Measurements from ENCODE around the gene CCDC85A. TPM values are rescaled to one million over a fixed set of nuclear protein-coding genes. Genes with fewer than 3 reads are reported as not detected.

The CCDC85A gene
- total RNA-seq, 1 experiment from 2014 or later, result not detected

DNA sequence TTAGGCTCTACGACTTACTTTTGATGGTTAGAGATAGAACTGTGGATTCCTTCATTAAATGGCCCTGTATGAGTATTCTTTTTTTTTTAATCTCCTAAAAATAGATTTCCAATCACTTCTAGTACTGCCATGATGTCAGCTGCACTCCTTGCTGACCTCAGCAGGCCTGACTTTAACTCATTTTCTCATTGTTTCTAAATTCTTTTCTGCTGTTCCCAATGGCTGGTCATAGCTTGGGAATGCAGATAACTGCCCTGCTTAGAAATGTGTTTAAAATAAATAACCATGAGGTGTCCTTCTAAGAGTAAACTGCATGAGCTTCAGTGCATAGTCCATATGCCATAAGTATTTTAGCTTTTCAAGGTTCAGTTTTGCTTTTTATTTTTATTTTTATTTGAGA, 15.7 kb downstream of the CCDC85A start:
- no peak overlapping the region for H3K4me3 ChIP-seq (ENCODE audit: low read depth, low read length)
- no peak for TF ChIP-seq CTCF (IDR thresholded peaks at IDR 0.05; ENCODE audit: insufficient read depth in 1 of 2, low read depth in 1 of 2, low read length in 1 of 2, severe bottlenecking in 1 of 2, unreplicated experiment in 1 of 2)
- H3K27me3 Mint-ChIP-seq (ENCODE audit: insufficient read depth, unreplicated experiment), result no peaks in the 10 kb centered on the region
- DNase-seq, result no peak
- no peaks in the 10 kb centered on the region for H3K9me3 Mint-ChIP-seq (ENCODE audit: unreplicated experiment)
- no peaks in the 10 kb centered on the region for H3K36me3 Mint-ChIP-seq (ENCODE audit: insufficient read depth, unreplicated experiment)
- BruUV-seq (replicated peaks), result no TSS peak
- intact Hi-C loops (cut with micrococcal nuclease; ENCODE audit: unreplicated experiment), result loop anchor here (10.0 kb wide), 1 partner anchor 325 kb away; no protein-coding TSS in a partner anchor
- no peaks in the 10 kb centered on the region for H3K4me1 Mint-ChIP-seq (ENCODE audit: low read depth, unreplicated experiment)
- no peak overlapping the region for H3K4me3 Mint-ChIP-seq (ENCODE audit: unreplicated experiment)
- no peak overlapping the region for H3K27ac Mint-ChIP-seq (ENCODE audit: unreplicated experiment)
- no peaks in the 10 kb centered on the region for H3K4me1 ChIP-seq
- H3K36me3 ChIP-seq (ENCODE audit: control insufficient read depth, insufficient read depth, low read length), result no peaks in the 10 kb centered on the region
- H3K9me3 ChIP-seq, result no peaks in the 10 kb centered on the region
- H3K27me3 ChIP-seq (replicated peaks; ENCODE audit: control insufficient read depth, insufficient read depth, low read length), result no peaks in the 10 kb centered on the region
- POLR2A ChIA-PET, result no interaction called here
- CTCF ChIA-PET, result no interaction called here

GRCh38 chr2:56202381-56203121, 18.8 kb downstream of the CCDC85A start:
- Mint-ChIP-seq H3K9me3 (ENCODE audit: unreplicated experiment) (no peaks in the 10 kb centered on the region), H3K27ac (ENCODE audit: unreplicated experiment) (no peak overlapping the region), H3K36me3 (ENCODE audit: insufficient read depth, unreplicated experiment) (no peaks in the 10 kb centered on the region), H3K4me3 (ENCODE audit: unreplicated experiment) (no peak overlapping the region), H3K4me1 (ENCODE audit: low read depth, unreplicated experiment) (no peaks in the 10 kb centered on the region), H3K27me3 (ENCODE audit: insufficient read depth, unreplicated experiment) (no peaks in the 10 kb centered on the region)
- BruUV-seq (replicated peaks), result no TSS peak
- no peak overlapping the region for H3K4me3 ChIP-seq (ENCODE audit: low read depth, low read length)
- H3K36me3 ChIP-seq (ENCODE audit: control insufficient read depth, insufficient read depth, low read length), result no peaks in the 10 kb centered on the region
- TF ChIP-seq CTCF (IDR thresholded peaks at IDR 0.05; ENCODE audit: insufficient read depth in 1 of 2, low read depth in 1 of 2, low read length in 1 of 2, severe bottlenecking in 1 of 2, unreplicated experiment in 1 of 2), result no peak
- ChIA-PET CTCF (no interaction called here), POLR2A (no interaction called here)
- no peaks in the 10 kb centered on the region for H3K9me3 ChIP-seq
- intact Hi-C loops (cut with micrococcal nuclease; ENCODE audit: unreplicated experiment), result no loop called here
- H3K27me3 ChIP-seq (replicated peaks; ENCODE audit: control insufficient read depth, insufficient read depth, low read length), result no peaks in the 10 kb centered on the region
- DNase-seq, result no peak
- H3K4me1 ChIP-seq, result no peaks in the 10 kb centered on the region

DNA sequence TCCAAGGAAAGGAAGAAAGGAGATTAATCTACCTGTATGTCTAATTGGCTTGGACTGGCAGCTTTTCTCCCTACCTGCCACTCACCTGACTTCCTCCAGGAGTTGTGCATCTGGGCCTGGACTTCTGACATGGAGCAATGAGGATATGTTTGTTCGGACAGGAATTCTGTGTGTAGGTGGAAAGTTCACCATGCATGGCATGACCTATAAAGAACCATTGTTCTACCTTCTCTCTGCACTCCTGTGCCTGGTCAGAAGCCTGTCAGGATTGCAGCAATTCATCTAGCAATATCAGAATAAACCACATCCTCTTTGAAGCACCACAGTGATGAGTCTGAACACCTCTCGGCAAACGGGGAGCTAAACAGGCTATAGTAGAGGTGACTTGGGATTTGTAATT, 20.8 kb downstream of the CCDC85A start:
- intact Hi-C loops (cut with micrococcal nuclease; ENCODE audit: unreplicated experiment), result no loop called here
- no peak for DNase-seq
- Mint-ChIP-seq H3K4me3 (ENCODE audit: unreplicated experiment) (no peak overlapping the region), H3K36me3 (ENCODE audit: insufficient read depth, unreplicated experiment) (no peaks in the 10 kb centered on the region), H3K9me3 (ENCODE audit: unreplicated experiment) (no peaks in the 10 kb centered on the region), H3K4me1 (ENCODE audit: low read depth, unreplicated experiment) (no peaks in the 10 kb centered on the region), H3K27ac (ENCODE audit: unreplicated experiment) (no peak overlapping the region), H3K27me3 (ENCODE audit: insufficient read depth, unreplicated experiment) (peaks cover 3% of the 10 kb centered on the region)
- Histone ChIP-seq H3K4me3 (ENCODE audit: low read depth, low read length) (no peak overlapping the region), H3K9me3 (no peaks in the 10 kb centered on the region), H3K36me3 (ENCODE audit: control insufficient read depth, insufficient read depth, low read length) (no peaks in the 10 kb centered on the region), H3K4me1 (no peaks in the 10 kb centered on the region), H3K27me3 (replicated peaks; ENCODE audit: control insufficient read depth, insufficient read depth, low read length) (no peaks in the 10 kb centered on the region)
- ChIA-PET POLR2A (no interaction called here), CTCF (no interaction called here)
- no peak for TF ChIP-seq CTCF (IDR thresholded peaks at IDR 0.05; ENCODE audit: insufficient read depth in 1 of 2, low read depth in 1 of 2, low read length in 1 of 2, severe bottlenecking in 1 of 2, unreplicated experiment in 1 of 2)
- no TSS peak for BruUV-seq (replicated peaks)
